Measurements from ENCODE around the gene PRKACA. TPM values are rescaled to one million over a fixed set of nuclear protein-coding genes. Genes with fewer than 3 reads are reported as not detected.

The PRKACA gene
- total RNA-seq, 1 donor from 2014 or later: 103 TPM

- Mint-ChIP-seq H3K4me1 (peaks cover 6% of the 10 kb centered on the region), H3K27me3 (ENCODE audit: low read depth) (peaks cover 46% of the 10 kb centered on the region), H3K36me3 (ENCODE audit: low read depth) (no peaks in the 10 kb centered on the region), H3K9me3 (no peaks in the 10 kb centered on the region), H3K4me3 (no peak overlapping the region), H3K27ac (ENCODE audit: unreplicated experiment) (no peak overlapping the region)
- no peak for TF ChIP-seq CTCF (conservative IDR thresholded peaks at IDR 0.05)
- DNase-seq (ENCODE audit: low read depth, low spot score): no peak
These were observed 59.1 kb downstream of the PRKACA start for GRCh38 chr19:14058182-14059092.

- Mint-ChIP-seq H3K4me1 (peaks cover 6% of the 10 kb centered on the region), H3K36me3 (ENCODE audit: low read depth) (no peaks in the 10 kb centered on the region), H3K27ac (ENCODE audit: unreplicated experiment) (no peak overlapping the region), H3K9me3 (no peaks in the 10 kb centered on the region), H3K4me3 (peak overlapping the region; percentile 73), H3K27me3 (ENCODE audit: low read depth) (peaks cover 43% of the 10 kb centered on the region)
- no peak for DNase-seq (ENCODE audit: low read depth, low spot score)
- no peak for TF ChIP-seq CTCF (conservative IDR thresholded peaks at IDR 0.05)
These were observed 60.7 kb downstream of the PRKACA start for GRCh38 chr19:14056741-14057356.

- DNase-seq (ENCODE audit: low read depth, low spot score): no peak
- Mint-ChIP-seq H3K4me3 (no peak overlapping the region), H3K9me3 (no peaks in the 10 kb centered on the region), H3K27ac (ENCODE audit: unreplicated experiment) (no peak overlapping the region), H3K4me1 (peaks cover 6% of the 10 kb centered on the region), H3K27me3 (ENCODE audit: low read depth) (peaks cover 41% of the 10 kb centered on the region), H3K36me3 (ENCODE audit: low read depth) (no peaks in the 10 kb centered on the region)
- no peak for TF ChIP-seq CTCF (conservative IDR thresholded peaks at IDR 0.05)
These were observed 61.4 kb downstream of the PRKACA start for GRCh38 chr19:14056069-14056666.

- H3K27me3 Mint-ChIP-seq (ENCODE audit: low read depth): peaks cover 38% of the 10 kb centered on the region
These were observed 62.2 kb downstream of the PRKACA start for GRCh38 chr19:14055396-14055795.

More at GRCh38 chr19:14055396-14055795, 62.2 kb downstream of the PRKACA start:
- Mint-ChIP-seq H3K4me3 (no peak overlapping the region), H3K27ac (ENCODE audit: unreplicated experiment) (no peak overlapping the region), H3K9me3 (no peaks in the 10 kb centered on the region), H3K4me1 (peaks cover 6% of the 10 kb centered on the region), H3K36me3 (ENCODE audit: low read depth) (no peaks in the 10 kb centered on the region)
- no peak for TF ChIP-seq CTCF (conservative IDR thresholded peaks at IDR 0.05)
- no peak for DNase-seq (ENCODE audit: low read depth, low spot score)
